Central memory CD8-positive, alpha-beta T cell (primary cell): ENCODE measurements around the gene MAP3K15.

Experiments used
- ATAC-seq: fragments of 150-1000 bp; cut with Tn5 transposase; replicated peaks from 2 replicates; pipeline ENCODE4 v1.10.0; 2022; ENCODE audit warnings: mild to moderate bottlenecking, moderate FRiP score, moderate number of reproducible peaks; ENCODE audit not compliant: poor library complexity, severe bottlenecking; ENCODE audit errors: extremely low read depth
- DNase-seq, 2 donors: peaks; one replicate each; pipeline ENCODE4 v3.0.0; 2021; ENCODE audit warnings: low spot score in 2 of 2
- H3K27ac Mint-ChIP-seq: one replicate; pipeline ENCODE4 v1.8.0; 2022; ENCODE audit warnings: low read depth, mild to moderate bottlenecking, moderate library complexity, mixed read lengths
- H3K27me3 Mint-ChIP-seq: one replicate; pipeline ENCODE4 v1.8.0; 2022; ENCODE audit warnings: mixed read lengths
- H3K36me3 Mint-ChIP-seq: one replicate; pipeline ENCODE4 v1.8.0; 2022; ENCODE audit warnings: mild to moderate bottlenecking, moderate library complexity, mixed read lengths; ENCODE audit not compliant: insufficient read depth
- H3K4me1 Mint-ChIP-seq: one replicate; pipeline ENCODE4 v1.8.0; 2022; ENCODE audit warnings: mixed read lengths
- H3K4me3 Mint-ChIP-seq: one replicate; pipeline ENCODE4 v1.8.0; 2022; ENCODE audit warnings: mild to moderate bottlenecking, moderate library complexity, mixed read lengths
- H3K9me3 Mint-ChIP-seq: one replicate; pipeline ENCODE4 v1.8.0; 2022; ENCODE audit warnings: mixed read lengths

Gene MAP3K15, protein sequence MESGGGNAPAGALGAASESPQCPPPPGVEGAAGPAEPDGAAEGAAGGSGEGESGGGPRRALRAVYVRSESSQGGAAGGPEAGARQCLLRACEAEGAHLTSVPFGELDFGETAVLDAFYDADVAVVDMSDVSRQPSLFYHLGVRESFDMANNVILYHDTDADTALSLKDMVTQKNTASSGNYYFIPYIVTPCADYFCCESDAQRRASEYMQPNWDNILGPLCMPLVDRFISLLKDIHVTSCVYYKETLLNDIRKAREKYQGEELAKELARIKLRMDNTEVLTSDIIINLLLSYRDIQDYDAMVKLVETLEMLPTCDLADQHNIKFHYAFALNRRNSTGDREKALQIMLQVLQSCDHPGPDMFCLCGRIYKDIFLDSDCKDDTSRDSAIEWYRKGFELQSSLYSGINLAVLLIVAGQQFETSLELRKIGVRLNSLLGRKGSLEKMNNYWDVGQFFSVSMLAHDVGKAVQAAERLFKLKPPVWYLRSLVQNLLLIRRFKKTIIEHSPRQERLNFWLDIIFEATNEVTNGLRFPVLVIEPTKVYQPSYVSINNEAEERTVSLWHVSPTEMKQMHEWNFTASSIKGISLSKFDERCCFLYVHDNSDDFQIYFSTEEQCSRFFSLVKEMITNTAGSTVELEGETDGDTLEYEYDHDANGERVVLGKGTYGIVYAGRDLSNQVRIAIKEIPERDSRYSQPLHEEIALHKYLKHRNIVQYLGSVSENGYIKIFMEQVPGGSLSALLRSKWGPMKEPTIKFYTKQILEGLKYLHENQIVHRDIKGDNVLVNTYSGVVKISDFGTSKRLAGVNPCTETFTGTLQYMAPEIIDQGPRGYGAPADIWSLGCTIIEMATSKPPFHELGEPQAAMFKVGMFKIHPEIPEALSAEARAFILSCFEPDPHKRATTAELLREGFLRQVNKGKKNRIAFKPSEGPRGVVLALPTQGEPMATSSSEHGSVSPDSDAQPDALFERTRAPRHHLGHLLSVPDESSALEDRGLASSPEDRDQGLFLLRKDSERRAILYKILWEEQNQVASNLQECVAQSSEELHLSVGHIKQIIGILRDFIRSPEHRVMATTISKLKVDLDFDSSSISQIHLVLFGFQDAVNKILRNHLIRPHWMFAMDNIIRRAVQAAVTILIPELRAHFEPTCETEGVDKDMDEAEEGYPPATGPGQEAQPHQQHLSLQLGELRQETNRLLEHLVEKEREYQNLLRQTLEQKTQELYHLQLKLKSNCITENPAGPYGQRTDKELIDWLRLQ (N-terminal part only)

GRCh38 chrX:19514791-19515614 lies at the start of gene MAP3K15:
Gene MAP3K15, minus strand, starts transcription at chrX:19515508. Its CDS starts 247 bp downstream, at chrX:19515261.
- DNase-seq, result no peak
- Mint-ChIP-seq H3K9me3 (no peaks in the 10 kb centered on the region), H3K4me1 (no peaks in the 10 kb centered on the region), H3K36me3 (no peaks in the 10 kb centered on the region), H3K4me3 (peak within 1 kb of the TSS; percentile 48), H3K27ac (no peak within 1 kb of the TSS), H3K27me3 (peaks cover 33% of the 10 kb centered on the region)
- ATAC-seq, result no peak

DNA sequence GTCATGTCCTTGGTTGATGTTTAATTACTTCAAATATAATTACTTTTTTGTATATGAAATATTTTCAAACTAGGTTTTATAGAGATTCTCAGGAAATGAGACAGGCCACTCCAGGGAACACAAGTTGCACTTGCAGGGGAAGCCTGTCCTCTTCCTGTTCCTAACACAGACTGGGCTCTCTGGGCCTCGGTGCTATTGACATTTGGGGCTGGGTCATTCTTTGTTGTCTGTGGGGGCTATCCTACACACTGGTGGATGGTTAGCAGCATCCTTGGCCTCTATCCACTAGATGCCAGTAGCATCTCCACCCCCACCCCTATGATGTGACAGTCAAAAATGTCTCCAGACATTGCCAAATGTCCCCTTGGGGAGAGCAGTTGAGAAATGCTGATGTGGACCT lies 49.3 kb upstream of the MAP3K15 start:
- H3K4me1 Mint-ChIP-seq, result peaks cover 14% of the 10 kb centered on the region
- no peak overlapping the region for H3K4me3 Mint-ChIP-seq
- peak overlapping the region; percentile 64 for H3K27ac Mint-ChIP-seq
- H3K9me3 Mint-ChIP-seq, result no peaks in the 10 kb centered on the region
- H3K27me3 Mint-ChIP-seq, result no peaks in the 10 kb centered on the region
- no peak for ATAC-seq
- peaks cover 36% of the 10 kb centered on the region for H3K36me3 Mint-ChIP-seq
- no peak for DNase-seq

- H3K27ac Mint-ChIP-seq, result peak overlapping the region; percentile 64
- no peak overlapping the region for H3K4me3 Mint-ChIP-seq
- no peaks in the 10 kb centered on the region for H3K27me3 Mint-ChIP-seq
- H3K9me3 Mint-ChIP-seq, result no peaks in the 10 kb centered on the region
- no peak for ATAC-seq
- peaks cover 14% of the 10 kb centered on the region for H3K4me1 Mint-ChIP-seq
- H3K36me3 Mint-ChIP-seq, result peaks cover 34% of the 10 kb centered on the region
- DNase-seq, result no peak
These were observed 48.4 kb upstream of the MAP3K15 start for GRCh38 chrX:19563746-19564145.

DNA sequence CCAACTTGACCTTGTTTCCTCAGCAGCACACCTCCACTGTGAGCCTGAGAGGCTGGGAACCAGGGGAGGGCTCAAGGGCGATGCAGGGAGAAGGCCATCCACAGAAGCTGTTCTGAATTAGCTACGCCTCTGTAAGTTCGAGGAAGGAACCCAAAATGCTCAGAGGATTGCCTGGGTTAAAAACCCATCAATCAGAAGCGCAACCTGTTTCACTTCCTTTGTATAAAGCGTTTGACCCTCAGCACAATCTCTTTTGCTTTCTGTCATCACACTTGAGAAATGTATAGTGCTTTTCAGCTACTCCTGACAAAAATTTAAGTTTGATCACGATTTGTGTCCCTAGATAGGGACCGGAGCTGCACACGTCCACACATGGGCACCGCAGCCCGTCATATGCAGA lies 48.0 kb upstream of the MAP3K15 start:
- H3K27ac Mint-ChIP-seq, result peak overlapping the region; percentile 64
- no peak overlapping the region for H3K4me3 Mint-ChIP-seq
- no peaks in the 10 kb centered on the region for H3K27me3 Mint-ChIP-seq
- peaks cover 14% of the 10 kb centered on the region for H3K4me1 Mint-ChIP-seq
- no peak for DNase-seq
- H3K36me3 Mint-ChIP-seq, result peaks cover 33% of the 10 kb centered on the region
- no peaks in the 10 kb centered on the region for H3K9me3 Mint-ChIP-seq
- no peak for ATAC-seq

- H3K27ac Mint-ChIP-seq, result no peak overlapping the region
- peaks cover 26% of the 10 kb centered on the region for H3K36me3 Mint-ChIP-seq
These were observed 45.3 kb upstream of the MAP3K15 start for GRCh38 chrX:19560611-19561010.

DNA sequence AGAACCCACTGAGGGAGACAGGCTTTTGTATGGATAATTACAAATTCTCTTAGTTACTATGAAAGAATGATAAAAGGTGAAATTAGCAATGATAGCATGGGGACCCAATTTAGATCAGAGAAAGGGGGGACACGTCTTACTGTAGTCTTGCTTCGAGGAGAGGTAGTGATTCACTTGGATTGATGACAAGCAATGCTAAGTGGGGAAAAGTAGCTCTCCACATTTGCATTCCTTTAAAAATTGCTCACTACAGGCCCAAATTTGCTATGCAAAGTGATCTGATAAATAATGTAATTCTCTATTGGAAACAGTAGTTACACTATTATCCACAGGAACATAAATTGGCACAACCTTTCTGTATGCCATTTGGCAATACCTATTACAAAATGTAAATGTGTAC lies 42.5 kb upstream of the MAP3K15 start:
- ATAC-seq (no peak), DNase-seq (no peak)
- Mint-ChIP-seq H3K27me3 (no peaks in the 10 kb centered on the region), H3K4me1 (peaks cover 5% of the 10 kb centered on the region), H3K36me3 (peaks cover 24% of the 10 kb centered on the region), H3K4me3 (no peak overlapping the region), H3K27ac (no peak overlapping the region), H3K9me3 (no peaks in the 10 kb centered on the region)

More at GRCh38 chrX:19560611-19561010, 45.3 kb upstream of the MAP3K15 start:
- no peak for DNase-seq
- no peaks in the 10 kb centered on the region for H3K9me3 Mint-ChIP-seq
- peaks cover 3% of the 10 kb centered on the region for H3K4me1 Mint-ChIP-seq
- no peak overlapping the region for H3K4me3 Mint-ChIP-seq
- no peak for ATAC-seq
- H3K27me3 Mint-ChIP-seq, result no peaks in the 10 kb centered on the region

- H3K27me3 Mint-ChIP-seq, result no peaks in the 10 kb centered on the region
- ATAC-seq, result no peak
- H3K4me3 Mint-ChIP-seq, result no peak overlapping the region
- peaks cover 16% of the 10 kb centered on the region for H3K4me1 Mint-ChIP-seq
- DNase-seq, result no peak
- peaks cover 23% of the 10 kb centered on the region for H3K36me3 Mint-ChIP-seq
- peak overlapping the region; percentile 81 for H3K27ac Mint-ChIP-seq
- H3K9me3 Mint-ChIP-seq, result no peaks in the 10 kb centered on the region
These were observed 40.9 kb upstream of the MAP3K15 start for GRCh38 chrX:19556202-19556601.

GRCh38 chrX:19555683-19556082 lies 40.4 kb upstream of the MAP3K15 start:
- peaks cover 16% of the 10 kb centered on the region for H3K4me1 Mint-ChIP-seq
- H3K4me3 Mint-ChIP-seq, result no peak overlapping the region
- no peaks in the 10 kb centered on the region for H3K9me3 Mint-ChIP-seq
- DNase-seq (no peak), ATAC-seq (no peak)
- peaks cover 22% of the 10 kb centered on the region for H3K36me3 Mint-ChIP-seq
- H3K27ac Mint-ChIP-seq, result peak overlapping the region; percentile 81
- H3K27me3 Mint-ChIP-seq, result no peaks in the 10 kb centered on the region

DNA sequence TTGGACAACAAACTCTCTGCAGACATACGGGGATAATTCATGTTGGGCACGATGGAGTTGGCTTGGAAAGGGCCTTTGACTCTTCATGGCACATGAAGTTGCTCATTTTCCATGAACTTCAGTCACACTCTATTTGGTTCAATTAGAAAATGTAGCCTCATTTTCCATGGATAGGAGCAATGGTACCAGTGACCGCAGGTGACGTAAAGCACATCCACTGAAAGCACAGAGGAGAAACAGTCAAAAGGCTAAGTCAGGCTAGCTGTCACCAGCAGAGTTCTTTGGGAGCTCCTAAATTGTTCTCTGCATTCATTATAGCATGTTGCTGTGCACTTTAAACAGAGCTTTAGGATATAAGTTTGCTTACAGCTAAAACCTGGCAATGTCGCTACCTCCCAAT lies 39.9 kb upstream of the MAP3K15 start:
- H3K36me3 Mint-ChIP-seq, result peaks cover 20% of the 10 kb centered on the region
- peaks cover 16% of the 10 kb centered on the region for H3K4me1 Mint-ChIP-seq
- DNase-seq (no peak), ATAC-seq (no peak)
- peak overlapping the region; percentile 81 for H3K27ac Mint-ChIP-seq
- H3K9me3 Mint-ChIP-seq, result no peaks in the 10 kb centered on the region
- H3K27me3 Mint-ChIP-seq, result no peaks in the 10 kb centered on the region
- no peak overlapping the region for H3K4me3 Mint-ChIP-seq

DNA sequence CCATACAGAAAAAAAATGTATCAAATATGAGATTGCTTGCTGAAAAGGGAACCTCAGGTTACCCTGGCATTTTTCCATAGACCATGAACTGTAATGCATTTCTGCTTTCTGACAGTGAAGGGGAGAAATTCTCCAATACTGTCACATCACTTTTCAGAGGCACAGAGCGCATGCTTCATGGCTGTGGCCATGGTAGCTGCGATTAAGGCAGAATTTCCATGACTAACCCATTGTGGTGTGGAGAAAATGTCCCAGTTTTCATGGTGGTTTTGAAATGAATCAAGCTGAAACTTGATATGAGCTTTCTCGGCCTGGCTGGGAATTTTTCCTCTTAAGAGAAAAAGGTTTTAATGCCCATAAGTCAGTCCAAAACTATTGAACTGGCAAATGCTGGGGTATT lies 39.5 kb upstream of the MAP3K15 start:
- no peaks in the 10 kb centered on the region for H3K27me3 Mint-ChIP-seq
- H3K4me1 Mint-ChIP-seq, result peaks cover 16% of the 10 kb centered on the region
- H3K27ac Mint-ChIP-seq, result no peak overlapping the region
- no peak for ATAC-seq
- no peak overlapping the region for H3K4me3 Mint-ChIP-seq
- no peak for DNase-seq
- H3K9me3 Mint-ChIP-seq, result no peaks in the 10 kb centered on the region
- peaks cover 22% of the 10 kb centered on the region for H3K36me3 Mint-ChIP-seq

GRCh38 chrX:19552793-19553192 lies 37.5 kb upstream of the MAP3K15 start:
- no peak for ATAC-seq
- H3K4me1 Mint-ChIP-seq, result peaks cover 27% of the 10 kb centered on the region
- no peaks in the 10 kb centered on the region for H3K27me3 Mint-ChIP-seq
- DNase-seq, result no peak
- no peaks in the 10 kb centered on the region for H3K9me3 Mint-ChIP-seq
- peaks cover 37% of the 10 kb centered on the region for H3K36me3 Mint-ChIP-seq
- peak overlapping the region; percentile 69 for H3K27ac Mint-ChIP-seq
- no peak overlapping the region for H3K4me3 Mint-ChIP-seq

DNA sequence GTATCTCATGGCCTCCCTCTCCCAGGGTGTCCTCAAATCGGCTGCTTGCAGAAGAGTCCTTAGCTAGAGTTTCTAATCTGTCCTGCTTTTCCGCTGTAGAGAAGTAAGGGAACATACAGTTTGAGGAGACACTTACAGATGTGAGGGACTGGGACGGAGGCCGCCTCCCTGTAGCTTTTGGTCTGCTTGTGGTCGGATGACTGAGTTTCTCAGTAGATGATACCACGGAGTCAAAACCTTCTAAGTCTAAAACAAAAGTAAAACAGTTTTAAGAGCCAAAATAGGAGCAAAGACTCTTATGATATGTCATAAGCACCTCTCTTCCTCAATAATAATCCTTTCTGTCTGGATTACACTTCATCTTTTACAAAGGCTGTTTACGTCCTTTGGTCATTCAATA lies 34.5 kb upstream of the MAP3K15 start:
- Mint-ChIP-seq H3K4me1 (peaks cover 27% of the 10 kb centered on the region), H3K4me3 (no peak overlapping the region), H3K27me3 (no peaks in the 10 kb centered on the region), H3K27ac (no peak overlapping the region), H3K9me3 (no peaks in the 10 kb centered on the region), H3K36me3 (peaks cover 48% of the 10 kb centered on the region)
- DNase-seq, result no peak
- ATAC-seq, result no peak
